HG03095 (cell line): ENCODE measurements around the gene C22orf42.
"Not testable (repeated sequence)": the region's sequence is repeated elsewhere in the genome, so short reads cannot be mapped to it uniquely, and the experiment has no call there.

Experiments
- ATAC-seq: cut with Tn5 transposase; IDR thresholded peaks from one replicate; pipeline ENCODE4 v1.9.1; 2021; ENCODE audit warnings: moderate library complexity; ENCODE audit not compliant: unreplicated experiment

Gene C22orf42

GRCh38 chr22:32136881-32137280 is 22.2 kb downstream of the C22orf42 start:
- ATAC-seq = not testable (repeated sequence)

- not testable (repeated sequence) for ATAC-seq
Observed at GRCh38 chr22:32135958-32136357, 23.1 kb downstream of the C22orf42 start.

- ATAC-seq = not testable (repeated sequence)
Observed at GRCh38 chr22:32134796-32135195, 24.3 kb downstream of the C22orf42 start.

GRCh38 chr22:32132783-32133182 is 26.3 kb downstream of the C22orf42 start:
- no peak for ATAC-seq

- ATAC-seq = no peak
Observed at GRCh38 chr22:32132126-32132525, 27.0 kb downstream of the C22orf42 start.

GRCh38 chr22:32130464-32130863 is 28.6 kb downstream of the C22orf42 start:
- no peak for ATAC-seq

GRCh38 chr22:32127904-32128303 is 31.2 kb downstream of the C22orf42 start:
- ATAC-seq = no peak

- no peak for ATAC-seq
Observed at GRCh38 chr22:32123657-32124056, 35.4 kb downstream of the C22orf42 start.

GRCh38 chr22:32122899-32123298 is 36.2 kb downstream of the C22orf42 start:
- ATAC-seq = no peak

- no peak for ATAC-seq
Observed at GRCh38 chr22:32120603-32121002, 38.5 kb downstream of the C22orf42 start.

GRCh38 chr22:32119568-32120235 is 39.4 kb downstream of the C22orf42 start:
- ATAC-seq = no peak

GRCh38 chr22:32112380-32112779 is 46.7 kb downstream of the C22orf42 start:
- no peak for ATAC-seq

GRCh38 chr22:32106930-32107329 is 52.2 kb downstream of the C22orf42 start:
- ATAC-seq = no peak

GRCh38 chr22:32103658-32104315 is 55.3 kb downstream of the C22orf42 start:
- no peak for ATAC-seq

GRCh38 chr22:32100711-32101110 is 58.4 kb downstream of the C22orf42 start:
- ATAC-seq = no peak
